GM12872 (cell line): ENCODE measurements around the gene RBP3.

Source experiments
- TF ChIP-seq, protein P1 (sequence below): IDR thresholded peaks from 3 replicates; pipeline ENCODE4 v1.5.1; 2011; ENCODE audit warnings: low read depth, mild to moderate bottlenecking, low read length, moderate library complexity; ENCODE audit not compliant: insufficient read depth

Gene RBP3

DNA sequence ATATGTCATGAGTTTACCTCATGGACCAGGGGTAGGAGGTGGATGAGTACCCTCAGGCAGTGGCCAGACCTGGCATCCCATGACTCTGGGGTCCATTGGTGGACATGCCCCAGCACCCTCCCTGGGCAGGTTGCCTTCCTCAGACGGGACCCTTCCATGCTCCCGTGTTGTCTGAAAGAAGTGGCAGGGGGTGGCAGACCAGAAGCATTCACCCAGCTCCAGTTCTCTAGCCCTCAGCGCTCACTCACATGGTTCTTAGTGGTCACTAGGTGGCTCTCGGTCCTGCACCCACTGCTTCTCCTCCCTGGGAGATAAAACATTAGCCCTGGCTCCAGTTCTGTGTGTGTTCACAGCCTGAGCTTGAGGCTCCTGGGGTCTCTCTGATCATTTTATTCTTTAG, 6.0 kb downstream of the RBP3 start:
- TF ChIP-seq, protein P1, sequence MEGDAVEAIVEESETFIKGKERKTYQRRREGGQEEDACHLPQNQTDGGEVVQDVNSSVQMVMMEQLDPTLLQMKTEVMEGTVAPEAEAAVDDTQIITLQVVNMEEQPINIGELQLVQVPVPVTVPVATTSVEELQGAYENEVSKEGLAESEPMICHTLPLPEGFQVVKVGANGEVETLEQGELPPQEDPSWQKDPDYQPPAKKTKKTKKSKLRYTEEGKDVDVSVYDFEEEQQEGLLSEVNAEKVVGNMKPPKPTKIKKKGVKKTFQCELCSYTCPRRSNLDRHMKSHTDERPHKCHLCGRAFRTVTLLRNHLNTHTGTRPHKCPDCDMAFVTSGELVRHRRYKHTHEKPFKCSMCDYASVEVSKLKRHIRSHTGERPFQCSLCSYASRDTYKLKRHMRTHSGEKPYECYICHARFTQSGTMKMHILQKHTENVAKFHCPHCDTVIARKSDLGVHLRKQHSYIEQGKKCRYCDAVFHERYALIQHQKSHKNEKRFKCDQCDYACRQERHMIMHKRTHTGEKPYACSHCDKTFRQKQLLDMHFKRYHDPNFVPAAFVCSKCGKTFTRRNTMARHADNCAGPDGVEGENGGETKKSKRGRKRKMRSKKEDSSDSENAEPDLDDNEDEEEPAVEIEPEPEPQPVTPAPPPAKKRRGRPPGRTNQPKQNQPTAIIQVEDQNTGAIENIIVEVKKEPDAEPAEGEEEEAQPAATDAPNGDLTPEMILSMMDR, result no peak

DNA sequence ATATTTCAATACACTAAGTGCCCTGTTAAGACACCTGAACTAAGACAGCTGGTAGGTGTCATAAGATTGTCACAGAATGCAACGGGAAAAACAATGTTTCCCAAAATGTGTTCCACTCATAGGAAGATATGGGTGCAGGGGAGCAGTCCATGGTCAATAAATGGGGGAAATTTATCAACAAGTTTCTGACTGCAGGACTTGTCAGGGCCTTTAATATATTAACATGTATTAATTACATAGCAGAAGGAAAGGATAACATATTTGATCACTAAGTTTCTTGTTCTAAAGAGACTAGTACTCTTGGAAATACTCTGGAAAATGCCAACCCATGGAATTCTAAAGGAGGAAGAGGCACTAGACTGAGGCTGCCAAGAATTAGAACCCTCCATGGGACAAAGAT, 6.7 kb downstream of the RBP3 start:
- TF ChIP-seq, protein P1, result no peak

DNA sequence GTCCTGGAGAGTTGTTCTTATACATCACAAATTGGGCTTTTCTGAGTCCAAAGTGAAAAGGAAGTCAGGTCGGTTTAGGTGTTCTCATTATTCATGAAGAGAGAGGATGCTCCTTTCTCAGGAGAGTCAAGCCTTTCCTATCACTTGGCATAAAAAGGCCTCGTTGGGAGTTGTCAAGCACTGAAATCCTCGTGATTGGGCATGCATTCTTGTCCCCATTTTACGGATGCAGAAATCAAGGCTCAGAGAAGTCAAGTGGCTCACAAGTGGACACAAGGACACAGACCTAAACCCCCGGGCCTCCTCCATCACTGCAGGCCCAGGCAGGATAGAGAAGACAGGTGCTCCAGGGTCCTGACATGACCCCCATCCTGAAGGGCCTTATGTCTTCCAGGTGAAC, 8.5 kb downstream of the RBP3 start:
- TF ChIP-seq, protein P1, result no peak

DNA sequence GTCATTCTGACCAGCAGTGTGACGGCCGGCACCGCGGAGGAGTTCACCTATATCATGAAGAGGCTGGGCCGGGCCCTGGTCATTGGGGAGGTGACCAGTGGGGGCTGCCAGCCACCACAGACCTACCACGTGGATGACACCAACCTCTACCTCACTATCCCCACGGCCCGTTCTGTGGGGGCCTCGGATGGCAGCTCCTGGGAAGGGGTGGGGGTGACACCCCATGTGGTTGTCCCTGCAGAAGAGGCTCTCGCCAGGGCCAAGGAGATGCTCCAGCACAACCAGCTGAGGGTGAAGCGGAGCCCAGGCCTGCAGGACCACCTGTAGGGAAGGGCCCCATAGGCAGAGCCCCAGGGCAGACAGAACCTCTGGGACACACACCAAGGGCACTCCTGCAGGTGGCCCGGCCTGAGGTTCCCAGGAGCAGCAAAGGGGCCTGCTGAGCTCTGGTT, 9.0 kb downstream of the RBP3 start:
- TF ChIP-seq, protein P1, result no peak

DNA sequence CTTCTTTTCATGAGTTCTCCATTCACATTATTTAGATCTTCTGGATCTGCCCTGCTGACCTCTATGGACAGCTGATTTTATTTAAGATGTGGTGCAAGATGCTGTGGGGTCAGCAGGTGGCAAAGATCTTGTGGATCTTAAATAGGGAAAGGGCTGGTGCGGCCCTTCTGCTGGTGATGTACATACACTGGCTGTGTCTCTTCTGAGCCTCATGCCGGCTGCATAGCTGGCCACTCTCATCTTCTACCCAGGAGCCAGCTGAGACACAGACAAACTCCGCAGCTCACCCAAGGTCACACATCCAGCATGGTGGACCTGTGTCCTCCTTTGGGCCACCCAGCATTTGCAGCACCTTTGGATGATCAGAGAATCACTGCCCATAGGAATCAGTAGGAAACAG, 9.7 kb downstream of the RBP3 start:
- TF ChIP-seq, protein P1, result no peak

DNA sequence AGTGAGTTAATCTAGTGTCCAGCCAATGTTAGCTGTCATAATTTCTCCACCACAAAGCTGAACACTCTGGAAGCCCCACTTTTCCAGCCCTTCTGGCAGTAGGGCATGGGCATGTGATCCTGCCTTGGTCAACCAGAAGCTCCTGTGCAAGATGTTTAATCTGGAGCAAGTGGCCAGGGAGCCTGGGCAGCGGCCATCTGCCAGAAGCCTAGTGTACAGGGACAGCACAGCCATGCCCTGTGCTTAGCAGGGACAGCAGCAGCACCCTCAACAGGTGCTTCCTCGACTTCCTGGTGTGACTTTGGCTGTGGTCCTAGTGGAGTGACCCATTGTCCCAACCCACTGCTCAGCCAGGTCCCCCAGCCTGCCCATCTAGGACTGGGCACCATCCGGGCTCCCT, 10.3 kb downstream of the RBP3 start:
- TF ChIP-seq, protein P1, result no peak

DNA sequence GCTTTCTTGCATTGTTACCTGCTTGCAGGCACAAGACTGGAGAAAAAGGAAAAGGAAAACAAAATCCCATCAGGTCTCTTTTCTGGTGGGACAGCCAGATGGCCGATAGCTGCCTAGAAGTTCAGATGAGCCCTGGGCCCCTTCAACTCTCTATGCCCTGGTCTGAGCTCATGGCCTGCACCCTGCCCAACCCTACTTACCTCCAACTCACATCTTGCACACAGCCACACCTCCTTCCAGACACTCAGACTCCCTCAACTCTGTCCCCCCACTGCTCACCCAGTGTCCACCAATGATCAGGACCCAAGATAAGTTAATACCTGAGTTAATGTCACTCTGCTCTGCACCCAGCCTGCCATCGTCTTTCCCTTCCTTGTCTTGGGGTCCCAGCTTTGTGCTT, 10.9 kb downstream of the RBP3 start:
- TF ChIP-seq, protein P1, result no peak
